SH-SY5Y (cell line): ENCODE measurements around the gene WIPF2.

ENCODE experiments used
- GATA2 ChIP-seq: IDR thresholded peaks from 2 replicates; pipeline ENCODE4 v1.6.1; 2011; ENCODE audit warnings: mild to moderate bottlenecking, low read depth, low read length
- GATA3 ChIP-seq: IDR thresholded peaks from 2 replicates; pipeline ENCODE4 v1.6.1; 2011; ENCODE audit warnings: low read depth, mild to moderate bottlenecking, low read length, moderate library complexity

Gene WIPF2

GRCh38 chr17:40320756-40321523, 101.8 kb downstream of the WIPF2 start:
- TF ChIP-seq GATA2 = no peak
- TF ChIP-seq GATA3 = no peak

GRCh38 chr17:40321524-40321929, 102.4 kb downstream of the WIPF2 start:
- TF ChIP-seq GATA2 (no peak), GATA3 (no peak)

- no peak for TF ChIP-seq GATA2
These were observed 102.9 kb downstream of the WIPF2 start for GRCh38 chr17:40321961-40322357.

- TF ChIP-seq GATA3 = no peak
- no peak for TF ChIP-seq GATA2
These were observed 103.5 kb downstream of the WIPF2 start for GRCh38 chr17:40322358-40323315.

GRCh38 chr17:40323391-40324381, 104.6 kb downstream of the WIPF2 start:
- no peak for TF ChIP-seq GATA2
- TF ChIP-seq GATA3 = no peak

GRCh38 chr17:40325156-40326013, 106.3 kb downstream of the WIPF2 start:
- no peak for TF ChIP-seq GATA3
- no peak for TF ChIP-seq GATA2

GRCh38 chr17:40326014-40326831, 107.1 kb downstream of the WIPF2 start:
- TF ChIP-seq GATA3 (no peak), GATA2 (no peak)

- TF ChIP-seq GATA2 (no peak), GATA3 (no peak)
These were observed 107.7 kb downstream of the WIPF2 start for GRCh38 chr17:40326832-40327199.

- TF ChIP-seq GATA3 (no peak), GATA2 (no peak)
These were observed 108.2 kb downstream of the WIPF2 start for GRCh38 chr17:40327244-40327729.

- TF ChIP-seq GATA2 (no peak), GATA3 (no peak)
These were observed 108.8 kb downstream of the WIPF2 start for GRCh38 chr17:40327735-40328385.

- TF ChIP-seq GATA2 (no peak), GATA3 (no peak)
These were observed 109.3 kb downstream of the WIPF2 start for GRCh38 chr17:40328386-40328766.
